ENCODE measurements around the gene CIAO3. TPM values are rescaled to one million over a fixed set of nuclear protein-coding genes. Genes with fewer than 3 reads are reported as not detected.
A peak's percentile ranks its signal among the peaks of the same experiment; 100 is the strongest.

CIAO3 gene
- polyA plus RNA-seq = 57.8 and 62.4 TPM in 2 replicates
- polyA minus RNA-seq = 33.1 and 45.3 TPM in 2 replicates

GRCh38 chr16:740764-741505 is at the start of gene CIAO3:
Gene CIAO3, minus strand, starts transcription at chr16:740997. Its CDS starts 12 bp downstream, at chr16:740985.
- H3K36me3 ChIP-seq (ENCODE audit: insufficient read depth, low read length) = no peaks in the 10 kb centered on the region
- peak within 1 kb of the TSS; percentile 86 for H3K4me2 ChIP-seq (ENCODE audit: low read length)
- H2AFZ ChIP-seq (ENCODE audit: low read depth, low read length) = peak within 1 kb of the TSS; percentile 79
- no peaks in the 10 kb centered on the region for H3K9me2 ChIP-seq (ENCODE audit: insufficient read depth, low read length)
- peak; percentile 100 for TF ChIP-seq CTCF (IDR thresholded peaks at IDR 0.05; ENCODE audit: poor library complexity, severe bottlenecking)
- TF ChIP-seq SMC3 (conservative IDR thresholded peaks at IDR 0.05; ENCODE audit: poor library complexity) = peak; percentile 92
- TF ChIP-seq RAD21 (conservative IDR thresholded peaks at IDR 0.05) = peak; percentile 73
- no peak for TF ChIP-seq EZH2 (IDR thresholded peaks at IDR 0.05; ENCODE audit: borderline replicate concordance, insufficient read depth, low read length, poor library complexity, severe bottlenecking)
- TF ChIP-seq REST (IDR thresholded peaks at IDR 0.05; ENCODE audit: borderline replicate concordance) = peak; percentile 85
- TF ChIP-seq EP300 (conservative IDR thresholded peaks at IDR 0.05; ENCODE audit: poor library complexity, severe bottlenecking) = peak; percentile 73
- peak; percentile 90 for TF ChIP-seq MXI1 (conservative IDR thresholded peaks at IDR 0.05; ENCODE audit: poor library complexity, severe bottlenecking)
- TF ChIP-seq POLR2AphosphoS5 (IDR thresholded peaks at IDR 0.05) = peak; percentile 98
- peak; percentile 96 for TF ChIP-seq TAF1 (IDR thresholded peaks at IDR 0.05; ENCODE audit: low read depth)
- no peaks in the 10 kb centered on the region for H4K20me1 ChIP-seq (ENCODE audit: insufficient read depth)
- H3K79me2 ChIP-seq (replicated peaks; ENCODE audit: insufficient read depth, low read length) = peaks cover 5% of the 10 kb centered on the region
- H3K9me3 ChIP-seq (ENCODE audit: low read length) = no peaks in the 10 kb centered on the region
- no peaks in the 10 kb centered on the region for H3F3A ChIP-seq (ENCODE audit: insufficient read depth, low read length, poor library complexity, severe bottlenecking)
- H3K4me3 ChIP-seq (ENCODE audit: low read length) = peak within 1 kb of the TSS; percentile 96
- H3K9ac ChIP-seq (ENCODE audit: low read length) = peak within 1 kb of the TSS; percentile 90
- H3K27ac ChIP-seq (ENCODE audit: low read length) = peak within 1 kb of the TSS; percentile 63
- no peaks in the 10 kb centered on the region for H3K27me3 ChIP-seq (ENCODE audit: insufficient read depth, low read depth, low read length)

GRCh38 chr16:790086-790485 is 49.3 kb upstream of the CIAO3 start:
- no peaks in the 10 kb centered on the region for H4K20me1 ChIP-seq (ENCODE audit: insufficient read depth)
- no peak overlapping the region for H3K9ac ChIP-seq (ENCODE audit: low read length)
- no peak for TF ChIP-seq SMC3 (conservative IDR thresholded peaks at IDR 0.05; ENCODE audit: poor library complexity)
- no peak for TF ChIP-seq EP300 (conservative IDR thresholded peaks at IDR 0.05; ENCODE audit: poor library complexity, severe bottlenecking)
- no peak for TF ChIP-seq CTCF (IDR thresholded peaks at IDR 0.05; ENCODE audit: poor library complexity, severe bottlenecking)
- no peak for TF ChIP-seq RAD21 (conservative IDR thresholded peaks at IDR 0.05)
- no peak for TF ChIP-seq POLR2AphosphoS5 (IDR thresholded peaks at IDR 0.05)
- no peak for TF ChIP-seq REST (IDR thresholded peaks at IDR 0.05; ENCODE audit: borderline replicate concordance)
- TF ChIP-seq EZH2 (IDR thresholded peaks at IDR 0.05; ENCODE audit: borderline replicate concordance, insufficient read depth, low read length, poor library complexity, severe bottlenecking) = no peak
- no peak overlapping the region for H3K4me2 ChIP-seq (ENCODE audit: low read length)
- H3K9me2 ChIP-seq (ENCODE audit: insufficient read depth, low read length) = no peaks in the 10 kb centered on the region
- no peaks in the 10 kb centered on the region for H3K27me3 ChIP-seq (ENCODE audit: insufficient read depth, low read depth, low read length)
- no peak overlapping the region for H2AFZ ChIP-seq (ENCODE audit: low read depth, low read length)
- no peaks in the 10 kb centered on the region for H3F3A ChIP-seq (ENCODE audit: insufficient read depth, low read length, poor library complexity, severe bottlenecking)
- H3K9me3 ChIP-seq (ENCODE audit: low read length) = no peaks in the 10 kb centered on the region
- no peak overlapping the region for H3K4me3 ChIP-seq (ENCODE audit: low read length)
- no peak overlapping the region for H3K27ac ChIP-seq (ENCODE audit: low read length)
- no peaks in the 10 kb centered on the region for H3K36me3 ChIP-seq (ENCODE audit: insufficient read depth, low read length)
- peaks cover 9% of the 10 kb centered on the region for H3K79me2 ChIP-seq (replicated peaks; ENCODE audit: insufficient read depth, low read length)
